SK-N-SH (cell line): ENCODE measurements around the gene GTF2B. TPM values are rescaled to one million over a fixed set of nuclear protein-coding genes. Genes with fewer than 3 reads are reported as not detected.

Source experiments
- CTCF ChIA-PET: fragments of 300-600, 350-600 bp; formaldehyde crosslinking; extraction: SDS; loops from one replicate; lab custom pipeline; 2021; lab: Yijun Ruan, JAX
- POLR2A ChIA-PET: fragments of 350-600 bp; sonication (Branson Sonifier 250); formaldehyde crosslinking; extraction: SDS; loops from one replicate; lab custom pipeline; 2020; ENCODE audit warnings: antibody characterized with exemption, inconsistent platforms; lab: Yijun Ruan, JAX
- DNase-seq: peaks from one replicate; pipeline ENCODE4 v3.0.0; 2012
- H2AFZ ChIP-seq: fragments of 200-600 bp; sonication (generic); 2 replicates; pipeline ENCODE4 v1.8.1; 2016; ENCODE audit warnings: antibody characterized with exemption, mild to moderate bottlenecking, low read depth
- H3F3A ChIP-seq: fragments of 200-600 bp; sonication (generic); replicated peaks from 2 replicates; pipeline ENCODE3; 2016; ENCODE audit warnings: antibody characterized with exemption, mild to moderate bottlenecking; ENCODE audit not compliant: insufficient read depth
- H3K27ac ChIP-seq, 2 experiments: fragments of 200-500 bp in 1 of 2; fragments of 200-600 bp in 1 of 2; sonication (Bioruptor generic) in 1 of 2; sonication (generic), shearing (Covaris generic) in 1 of 2; 2 replicates each; pipeline versions ENCODE4 v1.5.1 to v1.6.1; 2014 to 2016; ENCODE audit warnings: low read depth in 2 of 2, inconsistent platforms in 1 of 2, low read length in 1 of 2, mild to moderate bottlenecking in 1 of 2, mixed read lengths in 1 of 2
- H3K27me3 ChIP-seq: fragments of 200-600 bp; sonication (generic), shearing (Covaris generic); 2 replicates; pipeline ENCODE4 v1.6.1; 2016; ENCODE audit warnings: mixed run types; ENCODE audit not compliant: insufficient read depth
- H3K36me3 ChIP-seq, 2 experiments: fragments of 200-500 bp in 1 of 2; fragments of 200-600 bp in 1 of 2; sonication (Bioruptor generic) in 1 of 2; sonication (generic) in 1 of 2; replicated peaks in 1 of 2; 2 replicates each; pipeline versions ENCODE3 to v1.5.1; 2014 to 2016; ENCODE audit warnings: low read length in 1 of 2, mild to moderate bottlenecking in 1 of 2; ENCODE audit not compliant: insufficient read depth in 2 of 2, control insufficient read depth in 1 of 2
- H3K4me1 ChIP-seq, 2 experiments: fragments of 200-500 bp in 1 of 2; fragments of 200-600 bp in 1 of 2; sonication (Bioruptor generic) in 1 of 2; sonication (generic), shearing (Covaris generic) in 1 of 2; 2 replicates each; pipeline versions ENCODE4 v1.5.1 to v1.6.1; 2014 to 2016; ENCODE audit warnings: low read depth in 1 of 2, low read length in 1 of 2, mixed run types in 1 of 2; ENCODE audit not compliant: insufficient read depth in 2 of 2, control insufficient read depth in 1 of 2
- H3K4me2 ChIP-seq: fragments of 200-600 bp; sonication (generic), shearing (Covaris generic); 2 replicates; pipeline ENCODE4 v1.6.1; 2017; ENCODE audit warnings: mixed run types
- H3K4me3 ChIP-seq, 2 experiments: fragments of 200-500 bp in 1 of 2; fragments of 200-600 bp in 1 of 2; sonication (Bioruptor generic) in 1 of 2; sonication (generic), shearing (Covaris generic) in 1 of 2; 2 replicates each; pipeline versions ENCODE4 v1.5.1 to v1.8.1; 2014 to 2016; ENCODE audit warnings: low read depth in 2 of 2, inconsistent platforms in 1 of 2, low read length in 1 of 2, mild to moderate bottlenecking in 1 of 2, mixed read lengths in 1 of 2, moderate library complexity in 1 of 2
- H3K79me2 ChIP-seq: fragments of 200-600 bp; sonication (generic); 2 replicates; pipeline ENCODE4 v1.8.1; 2017; ENCODE audit warnings: mild to moderate bottlenecking; ENCODE audit not compliant: insufficient read depth
- H3K9ac ChIP-seq: fragments of 200-600 bp; sonication (generic); 2 replicates; pipeline ENCODE4 v1.6.1; 2017; ENCODE audit warnings: mixed run types
- H3K9me2 ChIP-seq: fragments of 200-600 bp; sonication (generic); 2 replicates; pipeline ENCODE4 v1.6.1; 2017; ENCODE audit warnings: mixed run types
- H3K9me3 ChIP-seq: fragments of 200-600 bp; sonication (generic); 2 replicates; pipeline ENCODE4 v1.6.1; 2017; ENCODE audit warnings: mixed run types, mild to moderate bottlenecking, moderate library complexity
- H4K20me1 ChIP-seq: fragments of 200-600 bp; sonication (generic); 2 replicates; pipeline ENCODE4 v1.6.1; 2017; ENCODE audit warnings: mild to moderate bottlenecking, mixed run types; ENCODE audit not compliant: insufficient read depth
- CHD2 ChIP-seq: fragments of 150-350 bp; IDR thresholded peaks from 2 replicates; pipeline ENCODE4 v1.6.1; 2018; ENCODE audit warnings: low read length; ENCODE audit not compliant: partially characterized antibody
- ELF1 ChIP-seq: IDR thresholded peaks from 2 replicates; pipeline ENCODE4 v1.4.0; 2012
- EP300 ChIP-seq, 2 experiments: IDR thresholded peaks; 2 replicates each; pipeline versions ENCODE4 v1.4.0 to v1.6.1; 2012; ENCODE audit warnings: borderline replicate concordance in 1 of 2, low read depth in 1 of 2, low read length in 1 of 2
- EZH2phosphoT487 ChIP-seq: fragments of 200-600 bp; sonication (generic); IDR thresholded peaks from 2 replicates; pipeline ENCODE4 v1.6.1; 2017; ENCODE audit warnings: low read depth, mixed run types, mild to moderate bottlenecking, antibody characterized with exemption, moderate library complexity, borderline replicate concordance
- FOXM1 ChIP-seq: IDR thresholded peaks from 2 replicates; pipeline ENCODE4 v1.4.0; 2012; ENCODE audit warnings: low read depth, mild to moderate bottlenecking
- GABPA ChIP-seq: IDR thresholded peaks from 2 replicates; pipeline ENCODE4 v1.4.0; 2012; ENCODE audit warnings: low read depth, mild to moderate bottlenecking
- GATA2 ChIP-seq: sonication (generic); formaldehyde crosslinking; IDR thresholded peaks from 2 replicates; pipeline ENCODE4 v1.5.0; 2020; ENCODE audit warnings: mild to moderate bottlenecking, missing genetic modification reagents
- JUND ChIP-seq: IDR thresholded peaks from 2 replicates; pipeline ENCODE4 v1.4.0; 2012
- MEF2A ChIP-seq: IDR thresholded peaks from 2 replicates; pipeline ENCODE4 v1.4.0; 2012; ENCODE audit warnings: low read depth, borderline replicate concordance
- MXI1 ChIP-seq: IDR thresholded peaks from 2 replicates; pipeline ENCODE4 v1.6.1; 2012; ENCODE audit warnings: mild to moderate bottlenecking, low read depth, low read length, improper control_type of control experiment
- NFIC ChIP-seq: IDR thresholded peaks from 2 replicates; pipeline ENCODE4 v1.4.0; 2012; ENCODE audit warnings: borderline replicate concordance
- NRF1 ChIP-seq: IDR thresholded peaks from 2 replicates; pipeline ENCODE4 v1.6.1; 2012; ENCODE audit warnings: low read depth, mild to moderate bottlenecking, low read length
- POLR2AphosphoS5 ChIP-seq: IDR thresholded peaks from 2 replicates; pipeline ENCODE4 v1.6.1; 2012; ENCODE audit warnings: low read depth, low read length
- RCOR1 ChIP-seq: fragments of 150-350 bp; IDR thresholded peaks from 2 replicates; pipeline ENCODE4 v1.6.1; 2017; ENCODE audit warnings: antibody characterized with exemption, low read length
- RFX5 ChIP-seq: IDR thresholded peaks from 2 replicates; pipeline ENCODE4 v1.6.1; 2012; ENCODE audit warnings: mild to moderate bottlenecking, improper control_type of control experiment, low read length
- RXRA ChIP-seq: IDR thresholded peaks from 2 replicates; pipeline ENCODE4 v1.4.0; 2012; ENCODE audit warnings: low read depth, mild to moderate bottlenecking, borderline replicate concordance
- SIN3A ChIP-seq: IDR thresholded peaks from 2 replicates; pipeline ENCODE4 v1.6.1; 2012; ENCODE audit warnings: low read depth, mild to moderate bottlenecking, low read length, moderate library complexity, borderline replicate concordance
- SMC3 ChIP-seq: IDR thresholded peaks from 2 replicates; pipeline ENCODE4 v1.6.1; 2012; ENCODE audit warnings: low read depth, low read length, improper control_type of control experiment
- TAF1 ChIP-seq: IDR thresholded peaks from 2 replicates; pipeline ENCODE4 v1.6.1; 2012; ENCODE audit warnings: low read depth, mild to moderate bottlenecking, low read length, moderate library complexity, borderline replicate concordance
- TCF12 ChIP-seq: IDR thresholded peaks from 2 replicates; pipeline ENCODE4 v1.4.0; 2012
- YY1 ChIP-seq: IDR thresholded peaks from 2 replicates; pipeline ENCODE4 v1.4.0; 2012; ENCODE audit warnings: low read depth, mild to moderate bottlenecking
- WGBS: methylation state at CpG from one replicate; pipeline ENCODE4 v1.1.6; 2017; ENCODE audit warnings: low lambda C conversion rate; 5-methylcytosine and 5-hydroxymethylcytosine counted together
- polyA plus RNA-seq, 3 experiments: library from polyadenylated mRNA; depleted of rRNA; stranded (reverse); fragments of >200 nt; gene quantifications; 2 replicates each; pipeline ENCODE4 v1.2.3, GENCODE V29; 2012
- TF ChIP-seq, protein P1 (sequence below): fragments of 200-600 bp; sonication (generic); IDR thresholded peaks from 2 replicates; pipeline ENCODE4 v1.6.1; 2017; ENCODE audit warnings: antibody characterized with exemption, mild to moderate bottlenecking, moderate library complexity
- TF ChIP-seq, protein P2 (sequence below): IDR thresholded peaks from 2 replicates; pipeline ENCODE4 v1.4.0; 2012; ENCODE audit warnings: low read depth, borderline replicate concordance
- TF ChIP-seq, protein P3 (sequence below): IDR thresholded peaks from 2 replicates; pipeline ENCODE4; 2012
- TF ChIP-seq, protein P4 (sequence below): fragments of 150-350 bp; IDR thresholded peaks from 2 replicates; pipeline ENCODE4 v1.6.1; 2017; ENCODE audit warnings: antibody characterized with exemption, low read length, low read depth, borderline replicate concordance

The GTF2B gene
- polyA plus RNA-seq, 1 of the 3 experiments (the other 2 are of a cell fraction): 26.0 TPM

DNA sequence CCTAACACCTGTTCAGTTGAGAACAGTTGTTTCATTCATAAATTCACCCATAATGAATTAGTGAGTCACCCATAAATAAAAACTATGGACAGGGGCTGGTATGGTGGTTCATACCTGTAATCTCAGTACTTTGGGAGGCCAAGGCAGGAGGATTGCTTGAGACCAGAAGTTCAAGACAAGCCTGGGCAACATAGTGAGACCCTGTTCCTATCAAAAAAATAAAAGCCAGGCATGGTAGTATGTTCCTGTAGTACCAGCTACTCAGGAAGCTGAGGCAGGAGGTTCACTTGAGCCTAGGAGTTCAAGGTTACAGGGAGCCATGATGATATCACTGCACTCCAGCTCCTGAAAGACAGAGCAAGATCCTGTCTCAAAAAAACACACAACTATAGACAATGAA is 79.0 kb downstream of the GTF2B start:
- Histone ChIP-seq H3K9ac (no peak overlapping the region), H3K9me3 (no peaks in the 10 kb centered on the region), H3K27ac (no peak overlapping the region), H3K4me3 (no peak overlapping the region), H3K79me2 (no peaks in the 10 kb centered on the region; the same call in 1 of the 2 replicates), H3K4me1 (no peaks in the 10 kb centered on the region), H3K4me2 (no peak overlapping the region), H3K36me3 (peaks cover 40 to 69% of the 10 kb centered on the region in 2 experiments), H3F3A (no peaks in the 10 kb centered on the region)
- CTCF ChIA-PET: no interaction called here
- TF ChIP-seq FOXM1 (no peak), POLR2AphosphoS5 (no peak), MXI1 (no peak), SMC3 (no peak), SIN3A (no peak), RXRA (no peak), EP300 (IDR thresholded peaks at IDR 0.05; ENCODE audit: borderline replicate concordance in 1 of 2, low read depth in 1 of 2, low read length in 1 of 2) (no peak), JUND (no peak), NRF1 (no peak), ELF1 (no peak), EZH2phosphoT487 (no peak), YY1 (no peak), RFX5 (no peak), GATA2 (no peak)
- TF ChIP-seq, protein P1, sequence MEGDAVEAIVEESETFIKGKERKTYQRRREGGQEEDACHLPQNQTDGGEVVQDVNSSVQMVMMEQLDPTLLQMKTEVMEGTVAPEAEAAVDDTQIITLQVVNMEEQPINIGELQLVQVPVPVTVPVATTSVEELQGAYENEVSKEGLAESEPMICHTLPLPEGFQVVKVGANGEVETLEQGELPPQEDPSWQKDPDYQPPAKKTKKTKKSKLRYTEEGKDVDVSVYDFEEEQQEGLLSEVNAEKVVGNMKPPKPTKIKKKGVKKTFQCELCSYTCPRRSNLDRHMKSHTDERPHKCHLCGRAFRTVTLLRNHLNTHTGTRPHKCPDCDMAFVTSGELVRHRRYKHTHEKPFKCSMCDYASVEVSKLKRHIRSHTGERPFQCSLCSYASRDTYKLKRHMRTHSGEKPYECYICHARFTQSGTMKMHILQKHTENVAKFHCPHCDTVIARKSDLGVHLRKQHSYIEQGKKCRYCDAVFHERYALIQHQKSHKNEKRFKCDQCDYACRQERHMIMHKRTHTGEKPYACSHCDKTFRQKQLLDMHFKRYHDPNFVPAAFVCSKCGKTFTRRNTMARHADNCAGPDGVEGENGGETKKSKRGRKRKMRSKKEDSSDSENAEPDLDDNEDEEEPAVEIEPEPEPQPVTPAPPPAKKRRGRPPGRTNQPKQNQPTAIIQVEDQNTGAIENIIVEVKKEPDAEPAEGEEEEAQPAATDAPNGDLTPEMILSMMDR: no peak
- TF ChIP-seq, protein P2, sequence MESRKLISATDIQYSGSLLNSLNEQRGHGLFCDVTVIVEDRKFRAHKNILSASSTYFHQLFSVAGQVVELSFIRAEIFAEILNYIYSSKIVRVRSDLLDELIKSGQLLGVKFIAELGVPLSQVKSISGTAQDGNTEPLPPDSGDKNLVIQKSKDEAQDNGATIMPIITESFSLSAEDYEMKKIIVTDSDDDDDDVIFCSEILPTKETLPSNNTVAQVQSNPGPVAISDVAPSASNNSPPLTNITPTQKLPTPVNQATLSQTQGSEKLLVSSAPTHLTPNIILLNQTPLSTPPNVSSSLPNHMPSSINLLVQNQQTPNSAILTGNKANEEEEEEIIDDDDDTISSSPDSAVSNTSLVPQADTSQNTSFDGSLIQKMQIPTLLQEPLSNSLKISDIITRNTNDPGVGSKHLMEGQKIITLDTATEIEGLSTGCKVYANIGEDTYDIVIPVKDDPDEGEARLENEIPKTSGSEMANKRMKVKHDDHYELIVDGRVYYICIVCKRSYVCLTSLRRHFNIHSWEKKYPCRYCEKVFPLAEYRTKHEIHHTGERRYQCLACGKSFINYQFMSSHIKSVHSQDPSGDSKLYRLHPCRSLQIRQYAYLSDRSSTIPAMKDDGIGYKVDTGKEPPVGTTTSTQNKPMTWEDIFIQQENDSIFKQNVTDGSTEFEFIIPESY: no peak
- TF ChIP-seq, all 33 proteins: peak for 0
- Histone ChIP-seq H3K27me3 (no peaks in the 10 kb centered on the region), H2AFZ (no peak overlapping the region), H3K9me2 (no peaks in the 10 kb centered on the region), H4K20me1 (no peaks in the 10 kb centered on the region)
- POLR2A ChIA-PET: no interaction called here
- no peak for DNase-seq

DNA sequence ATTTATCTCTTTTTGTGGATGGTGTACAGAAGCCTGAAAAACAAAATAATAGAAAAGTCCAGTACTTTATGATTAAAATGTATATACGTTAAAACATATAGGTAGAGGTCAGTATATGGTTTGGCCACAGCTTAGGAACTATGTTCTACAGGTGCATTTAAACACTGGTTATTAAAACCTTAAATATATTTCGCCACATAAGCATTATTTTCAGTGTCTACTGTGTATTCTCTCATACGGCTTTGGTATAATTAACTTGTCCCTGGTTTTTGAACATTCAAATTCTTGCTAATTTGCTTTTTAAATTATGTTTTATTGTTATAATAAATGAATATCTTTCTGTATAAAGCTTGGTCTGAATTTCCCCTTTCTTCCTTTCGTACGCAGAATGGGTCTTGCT is 87.9 kb downstream of the GTF2B start:
- no peak overlapping the region for H3K4me3 ChIP-seq
- H3K27ac ChIP-seq: peak overlapping the region in 1 of 2 experiments; percentile 62; a peak in 2 of 4 replicates
- no peaks in the 10 kb centered on the region for H3K27me3 ChIP-seq
- peaks cover 48 to 71% of the 10 kb centered on the region in 2 experiments for H3K36me3 ChIP-seq
- H3K4me2 ChIP-seq: no peak overlapping the region
- ChIA-PET CTCF (no interaction called here), POLR2A (no interaction called here)
- H3K9ac ChIP-seq: no peak overlapping the region
- 0 out of 4 replicates have a peak, but pooled peaks cover 0 to 6% of the 10 kb centered on the region in 2 experiments for H3K4me1 ChIP-seq
- no peak overlapping the region for H2AFZ ChIP-seq
- peaks cover 15% of the 10 kb centered on the region for H3F3A ChIP-seq
- peaks cover 5% of the 10 kb centered on the region; the same call in 1 of the 2 replicates for H3K9me3 ChIP-seq
- H3K9me2 ChIP-seq: no peaks in the 10 kb centered on the region
- no peaks in the 10 kb centered on the region for H3K79me2 ChIP-seq
- no peak for DNase-seq
- no peaks in the 10 kb centered on the region for H4K20me1 ChIP-seq
- 93% methylated on average over 5 of the region's 5 CpGs for WGBS
- TF ChIP-seq, protein P3, sequence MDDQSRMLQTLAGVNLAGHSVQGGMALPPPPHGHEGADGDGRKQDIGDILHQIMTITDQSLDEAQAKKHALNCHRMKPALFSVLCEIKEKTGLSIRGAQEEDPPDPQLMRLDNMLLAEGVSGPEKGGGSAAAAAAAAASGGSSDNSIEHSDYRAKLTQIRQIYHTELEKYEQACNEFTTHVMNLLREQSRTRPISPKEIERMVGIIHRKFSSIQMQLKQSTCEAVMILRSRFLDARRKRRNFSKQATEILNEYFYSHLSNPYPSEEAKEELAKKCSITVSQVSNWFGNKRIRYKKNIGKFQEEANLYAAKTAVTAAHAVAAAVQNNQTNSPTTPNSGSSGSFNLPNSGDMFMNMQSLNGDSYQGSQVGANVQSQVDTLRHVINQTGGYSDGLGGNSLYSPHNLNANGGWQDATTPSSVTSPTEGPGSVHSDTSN: no peak
- TF ChIP-seq NFIC (no peak), ELF1 (no peak), SIN3A (no peak), MXI1 (no peak), GABPA (no peak), GATA2 (no peak), TAF1 (no peak), MEF2A (no peak), TCF12 (no peak), CHD2 (no peak), RCOR1 (no peak)
- TF ChIP-seq, protein P4, sequence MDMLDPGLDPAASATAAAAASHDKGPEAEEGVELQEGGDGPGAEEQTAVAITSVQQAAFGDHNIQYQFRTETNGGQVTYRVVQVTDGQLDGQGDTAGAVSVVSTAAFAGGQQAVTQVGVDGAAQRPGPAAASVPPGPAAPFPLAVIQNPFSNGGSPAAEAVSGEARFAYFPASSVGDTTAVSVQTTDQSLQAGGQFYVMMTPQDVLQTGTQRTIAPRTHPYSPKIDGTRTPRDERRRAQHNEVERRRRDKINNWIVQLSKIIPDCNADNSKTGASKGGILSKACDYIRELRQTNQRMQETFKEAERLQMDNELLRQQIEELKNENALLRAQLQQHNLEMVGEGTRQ: no peak
